A549 (cell line): Measurements from ENCODE around the gene ETF1. TPM values are rescaled to one million over a fixed set of nuclear protein-coding genes. Genes with fewer than 3 reads are reported as not detected.

Source experiments
- ATAC-seq, 2 experiments: fragments of 200-7000 bp in 1 of 2; fragments of >200 bp in 1 of 2; cut with Nextera tagmentation in 1 of 2; cut with Tn5 transposase in 1 of 2; 3 replicates each; pipeline versions ENCODE4 v1.8.0 to v1.9.1; 2018 to 2020; ENCODE audit warnings: mild to moderate bottlenecking in 1 of 2, moderate library complexity in 1 of 2
- CTCF ChIA-PET: fragments of 300-600 bp; sonication (Branson Sonifier 250); formaldehyde crosslinking; extraction: SDS; loops from one replicate; lab custom pipeline; 2021; ENCODE audit warnings: antibody characterized with exemption, inconsistent platforms; lab: Yijun Ruan, JAX
- POLR2A ChIA-PET: fragments of 350-600 bp; formaldehyde crosslinking; extraction: SDS; loops from one replicate; lab custom pipeline; 2021; ENCODE audit warnings: antibody characterized with exemption, inconsistent platforms; lab: Yijun Ruan, JAX
- DNase-seq, 2 experiments: peaks; one replicate each; pipeline versions ENCODE4 v3.0.0 to v3.0.0-alpha.2; 2011 to 2016; ENCODE audit warnings: low read depth in 1 of 2, low spot score in 1 of 2
- FAIRE-seq: peaks from 2 replicates; lab custom pipeline; 2011; peaks lifted over from hg19 to GRCh38; lab: Jason Lieb, UNC
- H3K27ac ChIP-seq, 2 experiments: fragments of >200 bp; sonication (Bioruptor Twin); formaldehyde crosslinking; 3 replicates each; pipeline ENCODE4 v1.5.1; 2016 to 2017
- H3K4me1 ChIP-seq: fragments of >200 bp; sonication (Bioruptor Twin); formaldehyde crosslinking; 3 replicates; pipeline ENCODE4 v1.6.1; 2016
- H3K4me2 ChIP-seq: fragments of >200 bp; sonication (Bioruptor Twin); formaldehyde crosslinking; 3 replicates; pipeline ENCODE4 v1.6.1; 2016
- H3K4me3 ChIP-seq: fragments of >200 bp; sonication (Bioruptor Twin); formaldehyde crosslinking; 3 replicates; pipeline ENCODE4 v1.5.1; 2016
- H3K9me3 ChIP-seq: fragments of >200 bp; sonication (Bioruptor Twin); formaldehyde crosslinking; 3 replicates; pipeline ENCODE4 v1.6.1; 2016
- ATOH8 ChIP-seq: fragments of 250-450 bp; sonication (Bioruptor Pico); IDR thresholded peaks from 2 replicates; pipeline ENCODE4 v1.5.0; 2020; ENCODE audit warnings: low read depth, mild to moderate bottlenecking, moderate library complexity
- BCL3 ChIP-seq: fragments of >200 bp; sonication (Bioruptor Twin); formaldehyde crosslinking; IDR thresholded peaks from 3 replicates; pipeline ENCODE4 v1.6.1; 2016
- CHD2 ChIP-seq: fragments of 150-350 bp; IDR thresholded peaks from 2 replicates; pipeline ENCODE4 v1.6.1; 2014; ENCODE audit warnings: low read length; ENCODE audit not compliant: partially characterized antibody
- EP300 ChIP-seq, 2 experiments: fragments of >200 bp; sonication (Bioruptor Twin); formaldehyde crosslinking; IDR thresholded peaks; 2 replicates in 1 of 2; 3 replicates in 1 of 2; pipeline ENCODE4 v1.6.1; 2016 to 2017
- FOSL2 ChIP-seq, 2 experiments: fragments of 450-650 bp in 1 of 2; fragments of >200 bp in 1 of 2; sonication (Bioruptor Twin) in 1 of 2; formaldehyde crosslinking; IDR thresholded peaks; 2 replicates each; pipeline versions ENCODE4 v1.5.0 to v1.6.1; 2016 to 2020; ENCODE audit warnings: mild to moderate bottlenecking in 1 of 2, moderate library complexity in 1 of 2
- HEYL ChIP-seq: fragments of 250-450 bp; sonication (Bioruptor Pico); IDR thresholded peaks from 2 replicates; pipeline ENCODE4 v1.8.0; 2021; ENCODE audit warnings: mild to moderate bottlenecking, moderate library complexity
- HOXA7 ChIP-seq: fragments of 250-450 bp; sonication (Bioruptor Pico); IDR thresholded peaks from 2 replicates; pipeline ENCODE4 v1.5.0; 2020; ENCODE audit warnings: mild to moderate bottlenecking, moderate library complexity
- HOXB13 ChIP-seq: fragments of 250-450 bp; sonication (Bioruptor Pico); IDR thresholded peaks from 2 replicates; pipeline ENCODE4 v1.5.0; 2020; ENCODE audit warnings: low read depth, mild to moderate bottlenecking, moderate library complexity
- JUNB ChIP-seq: fragments of >200 bp; sonication (Bioruptor Twin); formaldehyde crosslinking; IDR thresholded peaks from 2 replicates; pipeline ENCODE4 v1.6.1; 2016
- KDM1A ChIP-seq: fragments of 200-600 bp; sonication (generic); IDR thresholded peaks from 2 replicates; pipeline ENCODE4 v1.6.1; 2016; ENCODE audit warnings: low read depth, mild to moderate bottlenecking
- MAZ ChIP-seq: fragments of 150-350 bp; IDR thresholded peaks from 2 replicates; pipeline ENCODE4 v1.6.1; 2014; ENCODE audit warnings: antibody characterized with exemption, low read depth, low read length, borderline replicate concordance
- PHF8 ChIP-seq: fragments of 200-600 bp; sonication (generic); IDR thresholded peaks from 2 replicates; pipeline ENCODE4 v1.6.1; 2016; ENCODE audit warnings: low read depth, mild to moderate bottlenecking, antibody characterized with exemption, moderate library complexity, borderline replicate concordance
- POLR2AphosphoS2 ChIP-seq: conservative IDR thresholded peaks from 2 replicates; pipeline ENCODE4 v1.6.1; 2012; ENCODE audit warnings: low read length, improper control_type of control experiment, inconsistent platforms
- RFX5 ChIP-seq: fragments of 450-650 bp; IDR thresholded peaks from 2 replicates; pipeline ENCODE4 v1.7.1; 2014; ENCODE audit warnings: antibody characterized with exemption, mild to moderate bottlenecking, moderate library complexity
- SMC3 ChIP-seq: fragments of >200 bp; sonication (Bioruptor Twin); formaldehyde crosslinking; IDR thresholded peaks from 3 replicates; pipeline ENCODE4 v1.6.1; 2018; ENCODE audit warnings: inconsistent platforms
- SREBF2 ChIP-seq: fragments of 450-650 bp; IDR thresholded peaks from 2 replicates; pipeline ENCODE4 v1.6.1; 2014; ENCODE audit warnings: mild to moderate bottlenecking, moderate library complexity
- TFCP2L1 ChIP-seq: fragments of 250-450 bp; sonication (Bioruptor Pico); IDR thresholded peaks from 2 replicates; pipeline ENCODE4 v1.5.0; 2021; ENCODE audit warnings: mild to moderate bottlenecking
- ZC3H11A ChIP-seq: fragments of 450-650 bp; IDR thresholded peaks from 2 replicates; pipeline ENCODE4 v1.6.1; 2014; ENCODE audit warnings: antibody characterized with exemption, mild to moderate bottlenecking
- ZFP36 ChIP-seq: fragments of 450-650 bp; IDR thresholded peaks from 2 replicates; pipeline ENCODE4 v1.6.1; 2014; ENCODE audit warnings: borderline replicate concordance; ENCODE audit not compliant: partially characterized antibody
- ZNF302 ChIP-seq: fragments of 250-450 bp; sonication (Bioruptor Pico); IDR thresholded peaks from 2 replicates; pipeline ENCODE4 v1.9.0; 2021; ENCODE audit warnings: inconsistent platforms, mild to moderate bottlenecking, moderate library complexity
- WGBS: methylation state at CpG from one replicate; pipeline ENCODE4 v1.1.6; 2017; ENCODE audit errors: missing lambda C conversion rate; 5-methylcytosine and 5-hydroxymethylcytosine counted together
- polyA plus RNA-seq, 4 experiments: library from polyadenylated mRNA; depleted of rRNA in 3 of 4; stranded (reverse); fragments of >200 nt; fragmentation: RNase III in 1 of 4; extraction: RNeasy Plus Mini Kit Qiagen cat#74134 plus additional on column Dnase treatment in 1 of 4; gene quantifications; 2 replicates in 3 of 4; 3 replicates in 1 of 4; pipeline ENCODE4 v1.2.3, GENCODE V29; 2011 to 2017
- TF ChIP-seq, protein P1 (sequence below): fragments of >200 bp; sonication (Bioruptor Twin); formaldehyde crosslinking; IDR thresholded peaks from 3 replicates; pipeline ENCODE4 v1.5.1; 2016
- TF ChIP-seq, protein P2 (sequence below): IDR thresholded peaks from 2 replicates; pipeline ENCODE4 v1.6.1; 2012
- TF ChIP-seq, protein P3 (sequence below): fragments of >200 bp; sonication (Bioruptor Twin); formaldehyde crosslinking; IDR thresholded peaks from 2 replicates; pipeline ENCODE4 v1.6.1; 2016

Gene ETF1
- polyA plus RNA-seq, 2 of the 4 experiments (the other 2 are of a cell fraction), result 119 to 161 TPM

DNA sequence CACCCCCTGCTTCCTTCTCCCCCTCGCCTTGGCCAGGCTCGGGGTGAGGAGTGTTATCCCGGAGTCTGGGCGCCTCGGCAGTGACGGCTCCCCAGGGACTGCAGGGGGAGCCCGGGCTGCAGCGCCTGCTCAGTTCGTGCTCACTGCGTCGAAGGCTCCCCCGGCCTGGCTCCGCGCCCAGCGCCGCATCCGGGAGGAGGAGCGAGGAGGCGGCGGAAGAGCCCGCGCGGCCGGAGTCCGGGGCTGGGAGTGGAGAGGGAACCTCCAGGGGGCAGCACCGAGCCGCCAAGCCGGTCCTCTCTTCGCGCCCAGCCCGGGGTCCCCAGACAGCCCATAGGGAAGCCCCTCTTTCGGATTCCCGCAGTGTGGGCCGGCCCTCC lies 79.0 kb downstream of the ETF1 start (continued):
- TF ChIP-seq TFCP2L1 (CRISPR knock-in tag) (peak; percentile 90), EP300 (IDR thresholded peaks at IDR 0.05) (no peak), ZNF302 (CRISPR knock-in tag) (no peak), HOXB13 (CRISPR knock-in tag) (no peak), JUNB (no peak), PHF8 (no peak), MAZ (no peak), BCL3 (no peak; the same call in 2 of the 3 replicates), ATOH8 (CRISPR knock-in tag) (no peak)
- TF ChIP-seq, protein P1, sequence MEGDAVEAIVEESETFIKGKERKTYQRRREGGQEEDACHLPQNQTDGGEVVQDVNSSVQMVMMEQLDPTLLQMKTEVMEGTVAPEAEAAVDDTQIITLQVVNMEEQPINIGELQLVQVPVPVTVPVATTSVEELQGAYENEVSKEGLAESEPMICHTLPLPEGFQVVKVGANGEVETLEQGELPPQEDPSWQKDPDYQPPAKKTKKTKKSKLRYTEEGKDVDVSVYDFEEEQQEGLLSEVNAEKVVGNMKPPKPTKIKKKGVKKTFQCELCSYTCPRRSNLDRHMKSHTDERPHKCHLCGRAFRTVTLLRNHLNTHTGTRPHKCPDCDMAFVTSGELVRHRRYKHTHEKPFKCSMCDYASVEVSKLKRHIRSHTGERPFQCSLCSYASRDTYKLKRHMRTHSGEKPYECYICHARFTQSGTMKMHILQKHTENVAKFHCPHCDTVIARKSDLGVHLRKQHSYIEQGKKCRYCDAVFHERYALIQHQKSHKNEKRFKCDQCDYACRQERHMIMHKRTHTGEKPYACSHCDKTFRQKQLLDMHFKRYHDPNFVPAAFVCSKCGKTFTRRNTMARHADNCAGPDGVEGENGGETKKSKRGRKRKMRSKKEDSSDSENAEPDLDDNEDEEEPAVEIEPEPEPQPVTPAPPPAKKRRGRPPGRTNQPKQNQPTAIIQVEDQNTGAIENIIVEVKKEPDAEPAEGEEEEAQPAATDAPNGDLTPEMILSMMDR, result peak; percentile 90
- TF ChIP-seq, protein P2, sequence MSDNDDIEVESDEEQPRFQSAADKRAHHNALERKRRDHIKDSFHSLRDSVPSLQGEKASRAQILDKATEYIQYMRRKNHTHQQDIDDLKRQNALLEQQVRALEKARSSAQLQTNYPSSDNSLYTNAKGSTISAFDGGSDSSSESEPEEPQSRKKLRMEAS, result no peak
- TF ChIP-seq, all 56 proteins: peak for 12

GRCh38 chr5:138463419-138464007 lies 79.5 kb downstream of the ETF1 start:
- H3K4me1 ChIP-seq, result peaks cover 12% of the 10 kb centered on the region
- FAIRE-seq (no peak), DNase-seq (peak in 1 of 2 experiments; percentile 41), ATAC-seq (no peak)
- TF ChIP-seq KDM1A, result no peak
- no peak for TF ChIP-seq BCL3
- no peak for TF ChIP-seq HEYL
- no peak for TF ChIP-seq PHF8
- no peak for TF ChIP-seq RFX5
- TF ChIP-seq, protein P3, sequence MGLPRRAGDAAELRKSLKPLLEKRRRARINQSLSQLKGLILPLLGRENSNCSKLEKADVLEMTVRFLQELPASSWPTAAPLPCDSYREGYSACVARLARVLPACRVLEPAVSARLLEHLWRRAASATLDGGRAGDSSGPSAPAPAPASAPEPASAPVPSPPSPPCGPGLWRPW, result no peak
- 0 out of 2 replicates have a peak, but pooled peaks have one; percentile 10 for TF ChIP-seq POLR2AphosphoS2
- no peak for TF ChIP-seq ZFP36
- no peak for TF ChIP-seq SREBF2
- TF ChIP-seq EP300 (IDR thresholded peaks at IDR 0.05), result no peak
- TF ChIP-seq HOXA7 (CRISPR knock-in tag), result peak; percentile 78; the same call in 1 of the 2 replicates
- no peak for TF ChIP-seq FOSL2 (IDR thresholded peaks at IDR 0.05)
- TF ChIP-seq FOSL2 (CRISPR knock-in tag; IDR thresholded peaks at IDR 0.05), result no peak
- no peak for TF ChIP-seq ZC3H11A
- no peak for TF ChIP-seq CHD2
- TF ChIP-seq SMC3, result no peak
- H3K4me3 ChIP-seq, result peak overlapping the region; percentile 66
- no peaks in the 10 kb centered on the region for H3K9me3 ChIP-seq
- CTCF ChIA-PET, result interaction anchor here (1.0 to 14.7 kb wide), 13 partner anchors 8 to 232 kb away, joined by 3 to 199 read pairs (median 4); no protein-coding TSS in a partner anchor
- POLR2A ChIA-PET, result interaction anchor here (0.6 to 3.3 kb wide), 8 partner anchors 8 to 164 kb away, joined by 3 to 34 read pairs (median 4); partner anchors contain the start of gene FAM53C
- peak overlapping the region; percentile 95 for H3K4me2 ChIP-seq
- H3K27ac ChIP-seq, result peak overlapping the region; percentile 95 to 96
- WGBS, result 27% methylated on average over 21 of the region's 21 CpGs
